Measurements from ENCODE around the gene UBXN7. TPM values are rescaled to one million over a fixed set of nuclear protein-coding genes. Genes with fewer than 3 reads are reported as not detected.
"Not testable (repeated sequence)": the region's sequence is repeated elsewhere in the genome, so short reads cannot be mapped to it uniquely, and the experiment has no call there.

The UBXN7 gene
- total and polyA plus RNA-seq, 2 donors (not counting 3 experiments of a cell fraction or from before 2014, with no cell fraction given): 9.9 to 57.0 TPM

DNA sequence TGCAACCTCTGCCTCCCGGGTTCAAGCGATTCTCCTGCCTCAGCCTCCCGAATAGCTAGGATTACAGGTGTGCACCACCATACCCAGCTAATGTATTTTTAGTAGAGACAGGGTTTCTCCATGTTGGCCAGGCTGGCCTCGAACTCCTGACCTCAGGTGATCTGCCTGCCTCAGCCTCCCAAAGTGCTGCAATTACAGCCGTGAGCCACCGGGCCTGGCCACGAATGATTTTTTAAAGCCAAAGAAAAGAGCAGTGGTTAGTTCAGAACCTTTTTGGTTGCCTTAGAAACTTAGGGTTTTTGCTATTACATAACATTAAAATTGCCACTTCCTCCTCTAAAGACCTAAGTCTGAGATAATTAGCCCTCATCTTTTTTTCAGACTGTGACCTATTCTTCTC, 25.2 kb upstream of the UBXN7 start:
- H3K79me2 ChIP-seq (ENCODE audit: control insufficient read depth, insufficient read depth, low read length); H3K36me3 ChIP-seq (ENCODE audit: control insufficient read depth in 2 of 2, extremely low read depth in 1 of 2, insufficient read depth in 2 of 2, low read length in 2 of 2); H3K9ac ChIP-seq (replicated peaks; ENCODE audit: extremely low read depth, insufficient read depth, low read length); H3K4me3 ChIP-seq (replicated peaks in 1 of 3; ENCODE audit: insufficient read depth in 1 of 3, low read depth in 1 of 3, low read length in 3 of 3); dilution Hi-C loops (cut with MboI; ENCODE audit: extremely low pct_ligation_motif_present, low sequenced_read_pairs); H2AFZ ChIP-seq (ENCODE audit: low read depth, low read length); FAIRE-seq; H3K4me2 ChIP-seq (ENCODE audit: insufficient read depth, low read length); H4K20me1 ChIP-seq (replicated peaks; ENCODE audit: control insufficient read depth, extremely low read depth, insufficient read depth, low read length); DNase-seq (ENCODE audit: low read depth, low spot score); H3K9me1 ChIP-seq (replicated peaks; ENCODE audit: control insufficient read depth, extremely low read depth, insufficient read depth, low read length); H3K4me1 ChIP-seq (ENCODE audit: control insufficient read depth, extremely low read depth, insufficient read depth, low read length); H3K27me3 ChIP-seq (ENCODE audit: control insufficient read depth in 2 of 2, insufficient read depth in 2 of 2, low read length in 2 of 2); BruUV-seq (replicated peaks); H3K27ac ChIP-seq (ENCODE audit: insufficient read depth, low read depth, low read length); H3K9me3 ChIP-seq (replicated peaks; ENCODE audit: control insufficient read depth, insufficient read depth, low read length); intact Hi-C loops (cut with micrococcal nuclease); POLR2A ChIA-PET: not testable (repeated sequence)
- CTCF ChIA-PET: interaction anchor here (0.7 to 1.9 kb wide), 3 partner anchors 13 to 25 kb away, joined by 3 to 5 read pairs (median 4); partner anchors contain the start of gene UBXN7

DNA sequence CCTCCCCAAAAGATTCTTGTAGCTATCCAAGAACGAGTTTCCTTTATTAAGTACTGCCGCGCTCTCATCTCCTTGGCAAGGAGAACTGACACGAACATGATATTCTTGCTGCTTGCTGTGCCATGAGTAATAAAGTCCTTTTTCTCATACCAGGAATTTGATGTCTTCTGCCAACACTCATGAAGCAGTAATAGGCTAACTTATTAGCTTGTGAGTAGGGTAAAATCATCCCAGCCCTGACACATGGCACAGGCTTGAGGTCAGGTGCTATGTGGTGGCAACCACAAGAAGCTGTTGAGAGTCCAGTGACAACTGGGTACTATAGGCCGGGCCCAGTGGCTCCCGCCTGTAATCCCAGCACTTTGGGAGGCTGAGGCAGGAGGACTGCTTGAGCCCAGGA, 22.7 kb upstream of the UBXN7 start:
- POLR2A ChIA-PET: no interaction called here
- intact Hi-C loops (cut with micrococcal nuclease): no loop called here
- no peaks in the 10 kb centered on the region for H4K20me1 ChIP-seq (replicated peaks; ENCODE audit: control insufficient read depth, extremely low read depth, insufficient read depth, low read length)
- FAIRE-seq: no peak
- no peak overlapping the region for H2AFZ ChIP-seq (ENCODE audit: low read depth, low read length)
- CTCF ChIA-PET: interaction anchor here (1.4 kb wide), 1 partner anchor 19 kb away, joined by 3 read pairs; no protein-coding TSS in a partner anchor
- H3K9me1 ChIP-seq (replicated peaks; ENCODE audit: control insufficient read depth, extremely low read depth, insufficient read depth, low read length): no peaks in the 10 kb centered on the region
- H3K9me3 ChIP-seq (replicated peaks; ENCODE audit: control insufficient read depth, insufficient read depth, low read length): no peaks in the 10 kb centered on the region
- no peaks in the 10 kb centered on the region for H3K36me3 ChIP-seq (ENCODE audit: control insufficient read depth in 2 of 2, extremely low read depth in 1 of 2, insufficient read depth in 2 of 2, low read length in 2 of 2)
- H3K4me3 ChIP-seq (replicated peaks in 1 of 3; ENCODE audit: insufficient read depth in 1 of 3, low read depth in 1 of 3, low read length in 3 of 3): no peak overlapping the region
- dilution Hi-C loops (cut with MboI; ENCODE audit: extremely low pct_ligation_motif_present, low sequenced_read_pairs): no loop called here
- no peaks in the 10 kb centered on the region for H3K79me2 ChIP-seq (ENCODE audit: control insufficient read depth, insufficient read depth, low read length)
- H3K4me2 ChIP-seq (ENCODE audit: insufficient read depth, low read length): no peak overlapping the region
- no peaks in the 10 kb centered on the region for H3K4me1 ChIP-seq (ENCODE audit: control insufficient read depth, extremely low read depth, insufficient read depth, low read length)
- no peak overlapping the region for H3K27ac ChIP-seq (ENCODE audit: insufficient read depth, low read depth, low read length)
- no peaks in the 10 kb centered on the region for H3K27me3 ChIP-seq (ENCODE audit: control insufficient read depth in 2 of 2, insufficient read depth in 2 of 2, low read length in 2 of 2)
- BruUV-seq (replicated peaks): no TSS peak
- no peak for DNase-seq (ENCODE audit: low read depth, low spot score)
- TF ChIP-seq JUN (IDR thresholded peaks at IDR 0.05; ENCODE audit: borderline replicate concordance, insufficient read depth, insufficient read length, low read depth) (no peak), MYC (IDR thresholded peaks at IDR 0.05; ENCODE audit: low read depth, low read length) (no peak), FOS (IDR thresholded peaks at IDR 0.05; ENCODE audit: borderline replicate concordance, insufficient read depth, low read length) (no peak), EZH2 (IDR thresholded peaks at IDR 0.05; ENCODE audit: borderline replicate concordance, low read depth, low read length, severe bottlenecking) (no peak), POLR2AphosphoS5 (IDR thresholded peaks at IDR 0.05; ENCODE audit: insufficient read depth, low read depth, low read length) (no peak), POLR2A (IDR thresholded peaks at IDR 0.05; ENCODE audit: low read depth, low read length) (no peak)
- TF ChIP-seq, protein P1, sequence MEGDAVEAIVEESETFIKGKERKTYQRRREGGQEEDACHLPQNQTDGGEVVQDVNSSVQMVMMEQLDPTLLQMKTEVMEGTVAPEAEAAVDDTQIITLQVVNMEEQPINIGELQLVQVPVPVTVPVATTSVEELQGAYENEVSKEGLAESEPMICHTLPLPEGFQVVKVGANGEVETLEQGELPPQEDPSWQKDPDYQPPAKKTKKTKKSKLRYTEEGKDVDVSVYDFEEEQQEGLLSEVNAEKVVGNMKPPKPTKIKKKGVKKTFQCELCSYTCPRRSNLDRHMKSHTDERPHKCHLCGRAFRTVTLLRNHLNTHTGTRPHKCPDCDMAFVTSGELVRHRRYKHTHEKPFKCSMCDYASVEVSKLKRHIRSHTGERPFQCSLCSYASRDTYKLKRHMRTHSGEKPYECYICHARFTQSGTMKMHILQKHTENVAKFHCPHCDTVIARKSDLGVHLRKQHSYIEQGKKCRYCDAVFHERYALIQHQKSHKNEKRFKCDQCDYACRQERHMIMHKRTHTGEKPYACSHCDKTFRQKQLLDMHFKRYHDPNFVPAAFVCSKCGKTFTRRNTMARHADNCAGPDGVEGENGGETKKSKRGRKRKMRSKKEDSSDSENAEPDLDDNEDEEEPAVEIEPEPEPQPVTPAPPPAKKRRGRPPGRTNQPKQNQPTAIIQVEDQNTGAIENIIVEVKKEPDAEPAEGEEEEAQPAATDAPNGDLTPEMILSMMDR (IDR thresholded peaks at IDR 0.05; ENCODE audit: extremely low read depth in 1 of 2, insufficient read depth in 1 of 2, low read depth in 1 of 2, low read length in 2 of 2): no peak
- TF ChIP-seq, protein P2, sequence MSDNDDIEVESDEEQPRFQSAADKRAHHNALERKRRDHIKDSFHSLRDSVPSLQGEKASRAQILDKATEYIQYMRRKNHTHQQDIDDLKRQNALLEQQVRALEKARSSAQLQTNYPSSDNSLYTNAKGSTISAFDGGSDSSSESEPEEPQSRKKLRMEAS (IDR thresholded peaks at IDR 0.05; ENCODE audit: insufficient read depth, insufficient read length): no peak
- H3K9ac ChIP-seq (replicated peaks; ENCODE audit: extremely low read depth, insufficient read depth, low read length): no peak overlapping the region

DNA sequence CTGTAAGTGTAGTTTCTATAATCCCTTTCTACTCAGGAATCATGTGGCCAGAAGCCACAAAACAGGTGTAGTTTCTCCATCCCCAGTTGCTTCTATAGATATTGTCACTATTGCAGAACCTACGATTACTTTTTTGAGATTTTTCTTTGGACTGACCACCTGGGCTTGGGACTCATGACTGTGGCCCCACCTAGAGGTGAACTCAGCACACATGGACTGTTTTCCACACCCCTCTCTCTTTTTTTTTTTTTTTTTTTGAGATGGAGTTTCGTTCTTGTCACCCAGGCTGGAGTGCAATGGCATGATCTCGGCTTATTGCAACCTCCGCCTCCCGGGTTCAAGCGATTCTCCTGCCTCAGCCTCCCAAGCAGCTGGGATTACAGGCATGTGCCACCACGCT, 13.2 kb upstream of the UBXN7 start:
- peak; percentile 12 for FAIRE-seq

More for the DNA sequence above, 13.2 kb upstream of the UBXN7 start:
- intact Hi-C loops (cut with micrococcal nuclease); POLR2A ChIA-PET; BruUV-seq (replicated peaks); H3K79me2 ChIP-seq (ENCODE audit: control insufficient read depth, insufficient read depth, low read length); H3K4me2 ChIP-seq (ENCODE audit: insufficient read depth, low read length); H3K27ac ChIP-seq (ENCODE audit: insufficient read depth, low read depth, low read length); CTCF ChIA-PET; H3K9me3 ChIP-seq (replicated peaks; ENCODE audit: control insufficient read depth, insufficient read depth, low read length); H3K4me1 ChIP-seq (ENCODE audit: control insufficient read depth, extremely low read depth, insufficient read depth, low read length); H4K20me1 ChIP-seq (replicated peaks; ENCODE audit: control insufficient read depth, extremely low read depth, insufficient read depth, low read length); H3K36me3 ChIP-seq (ENCODE audit: control insufficient read depth in 2 of 2, extremely low read depth in 1 of 2, insufficient read depth in 2 of 2, low read length in 2 of 2); H2AFZ ChIP-seq (ENCODE audit: low read depth, low read length); H3K9ac ChIP-seq (replicated peaks; ENCODE audit: extremely low read depth, insufficient read depth, low read length); H3K4me3 ChIP-seq (replicated peaks in 1 of 3; ENCODE audit: insufficient read depth in 1 of 3, low read depth in 1 of 3, low read length in 3 of 3); DNase-seq (ENCODE audit: low read depth, low spot score); H3K9me1 ChIP-seq (replicated peaks; ENCODE audit: control insufficient read depth, extremely low read depth, insufficient read depth, low read length); H3K27me3 ChIP-seq (ENCODE audit: control insufficient read depth in 2 of 2, insufficient read depth in 2 of 2, low read length in 2 of 2): not testable (repeated sequence)
- dilution Hi-C loops (cut with MboI; ENCODE audit: extremely low pct_ligation_motif_present, low sequenced_read_pairs): loop anchor here (10.0 kb wide), 1 partner anchor 171 kb away; no protein-coding TSS in a partner anchor

Data from endothelial cell of umbilical vein (primary cell).